OCI-LY1 (cell line): Measurements from ENCODE around the gene TMEM179B.

Source experiments
- H2AFZ ChIP-seq: fragments of 200-600 bp; sonication (generic), shearing (Covaris generic); 2 replicates; pipeline ENCODE4 v1.6.0; 2014; ENCODE audit warnings: antibody characterized with exemption, mild to moderate bottlenecking, low read length
- H3F3A ChIP-seq: fragments of 200-600 bp; sonication (generic), shearing (Covaris generic); 2 replicates; pipeline ENCODE4 v1.6.0; 2014; ENCODE audit warnings: mild to moderate bottlenecking, antibody characterized with exemption, low read length, moderate library complexity; ENCODE audit not compliant: insufficient read depth
- H3K27ac ChIP-seq: fragments of 200-600 bp; sonication (generic); 2 replicates; pipeline ENCODE4 v1.5.1; 2014; ENCODE audit warnings: low read length, mixed run types, mild to moderate bottlenecking, low read depth; ENCODE audit not compliant: poor library complexity, severe bottlenecking
- H3K27me3 ChIP-seq: fragments of 200-600 bp; sonication (generic); 2 replicates; pipeline ENCODE4 v1.6.0; 2014; ENCODE audit warnings: antibody characterized with exemption, mild to moderate bottlenecking, low read length, moderate library complexity; ENCODE audit not compliant: insufficient read depth
- H3K36me3 ChIP-seq: fragments of 200-600 bp; sonication (generic); 2 replicates; pipeline ENCODE4 v1.6.1; 2014; ENCODE audit warnings: mild to moderate bottlenecking, antibody characterized with exemption, low read length, moderate library complexity, mixed read lengths; ENCODE audit not compliant: insufficient read depth
- H3K4me1 ChIP-seq: fragments of 200-600 bp; sonication (generic); 2 replicates; pipeline ENCODE4 v1.5.1; 2014; ENCODE audit warnings: mild to moderate bottlenecking, low read length, moderate library complexity; ENCODE audit not compliant: insufficient read depth, severe bottlenecking
- H3K4me2 ChIP-seq: fragments of 200-600 bp; sonication (generic), shearing (Covaris generic); 2 replicates; pipeline ENCODE4 v1.6.1; 2014; ENCODE audit warnings: low read length
- H3K4me3 ChIP-seq: fragments of 200-600 bp; sonication (generic); 2 replicates; pipeline ENCODE4 v1.5.1; 2014; ENCODE audit warnings: low read length, low read depth, mild to moderate bottlenecking, mixed read lengths; ENCODE audit not compliant: poor library complexity, severe bottlenecking
- H3K79me2 ChIP-seq: fragments of 200-600 bp; shearing (Covaris generic); 2 replicates; pipeline ENCODE4 v1.6.1; 2016; ENCODE audit warnings: mixed run types, low read length, mixed read lengths; ENCODE audit not compliant: insufficient read depth
- H3K9ac ChIP-seq: fragments of 200-600 bp; sonication (generic), shearing (Covaris generic); 2 replicates; pipeline ENCODE4 v1.6.1; 2014; ENCODE audit warnings: mild to moderate bottlenecking, low read length, mixed read lengths
- H3K9me2 ChIP-seq: fragments of 200-600 bp; sonication (generic), shearing (Covaris generic); 2 replicates; pipeline ENCODE4 v1.6.1; 2014; ENCODE audit warnings: low read depth, mild to moderate bottlenecking, low read length, mixed read lengths
- H3K9me3 ChIP-seq: fragments of 200-600 bp; shearing (Covaris generic); 2 replicates; pipeline ENCODE4 v1.6.1; 2014; ENCODE audit warnings: low read length, mixed read lengths
- H4K20me1 ChIP-seq: fragments of 200-600 bp; sonication (generic), shearing (Covaris generic); 2 replicates; pipeline ENCODE4 v1.6.0; 2016; ENCODE audit warnings: mild to moderate bottlenecking, low read length; ENCODE audit not compliant: insufficient read depth
- EZH2 ChIP-seq: fragments of 200-600 bp; sonication (generic), shearing (Covaris generic); IDR thresholded peaks from 2 replicates; pipeline ENCODE4 v1.8.0; 2017; ENCODE audit warnings: borderline replicate concordance, mixed run types, mild to moderate bottlenecking, antibody characterized with exemption, low read length, moderate library complexity, mixed read lengths
- TF ChIP-seq, protein P1 (sequence below): fragments of 200-600 bp; sonication (generic), shearing (Covaris generic); IDR thresholded peaks from 2 replicates; pipeline ENCODE4 v1.5.1; 2017; ENCODE audit warnings: mild to moderate bottlenecking, antibody characterized with exemption, low read length, moderate library complexity, mixed read lengths

Gene TMEM179B

DNA sequence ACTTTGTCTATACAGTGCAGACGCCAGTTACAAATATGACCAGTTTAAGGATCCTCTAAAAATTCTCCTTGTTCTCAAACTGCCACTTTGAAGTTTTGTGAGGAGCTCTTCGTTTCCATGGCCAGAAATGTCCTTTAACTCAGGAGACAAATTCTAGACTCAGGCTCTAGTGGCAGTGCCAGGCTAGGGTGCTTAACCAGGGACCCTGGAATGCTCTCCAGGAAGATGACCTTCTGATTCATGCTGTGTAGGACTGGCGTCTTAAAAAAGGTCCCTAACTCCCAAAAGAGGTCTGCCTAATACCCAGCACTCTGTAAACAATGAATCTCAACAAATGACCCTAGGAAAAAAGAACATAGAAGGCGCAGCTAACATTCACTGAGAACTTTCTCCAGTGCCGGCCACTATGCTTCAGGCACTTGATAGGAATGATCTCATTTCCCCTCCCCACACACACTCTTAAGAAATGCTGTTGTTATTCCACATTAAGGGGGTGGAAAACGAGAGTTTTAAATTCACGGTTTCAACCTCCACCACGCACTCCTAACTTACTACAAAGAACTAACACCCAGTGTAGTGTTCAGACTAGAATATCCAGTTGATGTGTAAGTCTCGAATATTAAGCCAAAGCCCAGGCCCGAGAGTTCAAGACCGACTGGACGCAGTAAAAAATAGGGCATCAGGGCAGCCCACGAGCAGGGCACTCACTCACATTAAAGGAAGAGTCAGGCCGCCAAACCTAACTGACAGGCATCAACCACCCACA lies 17.3 kb downstream of the TMEM179B start:
- no peaks in the 10 kb centered on the region for H3K27me3 ChIP-seq
- peak overlapping the region; percentile 97 for H3K4me3 ChIP-seq
- no peaks in the 10 kb centered on the region for H4K20me1 ChIP-seq
- peaks cover 36% of the 10 kb centered on the region for H3K4me1 ChIP-seq
- no peaks in the 10 kb centered on the region for H3K9me2 ChIP-seq
- peaks cover 17% of the 10 kb centered on the region for H3K79me2 ChIP-seq
- H3F3A ChIP-seq = no peaks in the 10 kb centered on the region
- H2AFZ ChIP-seq = no peak overlapping the region
- H3K27ac ChIP-seq = peak overlapping the region; percentile 20
- no peak for TF ChIP-seq EZH2
- TF ChIP-seq, protein P1, sequence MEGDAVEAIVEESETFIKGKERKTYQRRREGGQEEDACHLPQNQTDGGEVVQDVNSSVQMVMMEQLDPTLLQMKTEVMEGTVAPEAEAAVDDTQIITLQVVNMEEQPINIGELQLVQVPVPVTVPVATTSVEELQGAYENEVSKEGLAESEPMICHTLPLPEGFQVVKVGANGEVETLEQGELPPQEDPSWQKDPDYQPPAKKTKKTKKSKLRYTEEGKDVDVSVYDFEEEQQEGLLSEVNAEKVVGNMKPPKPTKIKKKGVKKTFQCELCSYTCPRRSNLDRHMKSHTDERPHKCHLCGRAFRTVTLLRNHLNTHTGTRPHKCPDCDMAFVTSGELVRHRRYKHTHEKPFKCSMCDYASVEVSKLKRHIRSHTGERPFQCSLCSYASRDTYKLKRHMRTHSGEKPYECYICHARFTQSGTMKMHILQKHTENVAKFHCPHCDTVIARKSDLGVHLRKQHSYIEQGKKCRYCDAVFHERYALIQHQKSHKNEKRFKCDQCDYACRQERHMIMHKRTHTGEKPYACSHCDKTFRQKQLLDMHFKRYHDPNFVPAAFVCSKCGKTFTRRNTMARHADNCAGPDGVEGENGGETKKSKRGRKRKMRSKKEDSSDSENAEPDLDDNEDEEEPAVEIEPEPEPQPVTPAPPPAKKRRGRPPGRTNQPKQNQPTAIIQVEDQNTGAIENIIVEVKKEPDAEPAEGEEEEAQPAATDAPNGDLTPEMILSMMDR = no peak
- H3K9me3 ChIP-seq = no peaks in the 10 kb centered on the region
- peaks cover 41% of the 10 kb centered on the region for H3K36me3 ChIP-seq
- peak overlapping the region; percentile 98 for H3K4me2 ChIP-seq
- H3K9ac ChIP-seq = peak overlapping the region; percentile 91

DNA sequence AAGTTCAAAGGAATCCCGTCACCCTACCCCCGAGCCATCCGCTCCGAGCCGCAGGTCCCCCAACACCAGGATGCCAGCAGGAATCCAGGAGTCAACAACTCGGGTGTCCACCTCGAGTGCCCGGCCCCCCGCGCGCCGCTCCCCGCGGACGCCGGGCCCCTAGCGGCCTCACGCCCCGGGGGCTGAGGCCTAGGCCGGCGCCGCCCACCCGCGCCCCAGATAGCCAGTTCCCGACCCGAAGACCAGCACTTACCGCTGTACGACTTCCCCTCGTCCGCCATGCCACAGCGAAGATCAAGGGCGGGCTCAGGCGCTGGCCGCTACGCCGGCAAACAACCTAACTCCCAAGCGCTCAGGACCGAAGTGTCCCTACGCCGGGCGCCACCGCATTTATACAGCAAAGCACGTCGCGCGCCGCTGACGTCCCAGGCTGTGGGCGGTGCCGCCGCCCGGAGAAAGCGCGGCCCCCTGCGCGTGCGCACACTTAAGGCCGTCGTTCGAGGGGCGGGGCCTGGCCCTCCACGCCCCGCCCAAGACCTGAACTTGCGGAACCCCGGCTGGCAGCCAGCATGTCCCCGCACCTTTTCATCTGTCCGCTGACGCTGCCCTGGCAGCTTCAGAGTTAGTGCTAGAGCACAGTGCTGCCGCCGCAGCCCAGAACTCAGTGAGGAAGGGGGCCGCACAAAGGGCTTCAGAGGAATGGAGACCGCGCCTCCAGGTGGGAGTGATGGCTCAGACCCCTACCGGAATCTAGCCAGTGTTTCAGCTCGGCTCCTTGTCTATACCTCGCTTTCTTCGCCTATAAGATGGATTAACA lies 18.1 kb downstream of the TMEM179B start, which contains the start of gene NXF1:
Gene NXF1, minus strand, starts transcription at position 365 of the 817 bp plus-strand sequence. Its CDS starts 84 bp downstream, at position 281.
- Histone ChIP-seq H3K4me2 (peak within 1 kb of the TSS; percentile 98), H3F3A (no peaks in the 10 kb centered on the region), H2AFZ (no peak within 1 kb of the TSS), H4K20me1 (no peaks in the 10 kb centered on the region), H3K27me3 (no peaks in the 10 kb centered on the region), H3K9me3 (no peaks in the 10 kb centered on the region), H3K36me3 (peaks cover 33% of the 10 kb centered on the region), H3K4me1 (peaks cover 36% of the 10 kb centered on the region), H3K4me3 (peak within 1 kb of the TSS; percentile 97), H3K9ac (peak within 1 kb of the TSS; percentile 91), H3K9me2 (no peaks in the 10 kb centered on the region), H3K79me2 (peaks cover 17% of the 10 kb centered on the region), H3K27ac (peak within 1 kb of the TSS; percentile 76)
- no peak for TF ChIP-seq EZH2

DNA sequence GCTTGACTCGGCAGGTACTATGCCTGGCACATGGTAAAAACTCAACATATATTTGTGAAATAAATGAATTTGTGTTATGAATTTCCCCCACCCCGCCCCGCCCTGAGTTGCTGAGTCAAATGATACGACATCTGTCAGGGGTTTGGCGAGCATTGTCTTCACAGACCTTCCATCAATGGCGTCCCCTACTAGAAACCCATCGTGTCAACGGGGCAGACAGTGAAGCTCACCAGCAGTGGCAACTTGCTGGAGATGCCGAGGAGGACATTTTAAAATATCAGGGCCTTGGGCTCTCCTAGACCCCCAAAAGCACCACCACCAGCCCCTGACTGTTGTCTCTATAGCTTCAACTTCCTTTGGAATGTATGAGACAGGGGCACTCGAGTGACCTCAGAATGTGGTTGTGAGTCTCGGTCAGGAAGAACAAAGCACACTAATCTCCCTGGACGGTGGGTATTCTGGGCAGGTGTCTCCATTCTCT lies 18.8 kb downstream of the TMEM179B start:
- no peak for TF ChIP-seq EZH2
- TF ChIP-seq, protein P1 = no peak
- Histone ChIP-seq H3K4me1 (peaks cover 36% of the 10 kb centered on the region), H2AFZ (no peak overlapping the region), H3K36me3 (peaks cover 26% of the 10 kb centered on the region), H3F3A (no peaks in the 10 kb centered on the region), H3K4me3 (peak overlapping the region; percentile 97), H3K9me2 (no peaks in the 10 kb centered on the region), H3K4me2 (peak overlapping the region; percentile 89), H3K9ac (peak overlapping the region; percentile 87), H3K9me3 (no peaks in the 10 kb centered on the region), H3K27me3 (no peaks in the 10 kb centered on the region), H3K27ac (peak overlapping the region; percentile 76), H3K79me2 (peaks cover 17% of the 10 kb centered on the region), H4K20me1 (no peaks in the 10 kb centered on the region)
